GM12801 (cell line): ENCODE results near the gene RASA3.

ENCODE experiments used
- CTCF ChIP-seq: IDR thresholded peaks from one replicate; pipeline ENCODE4 v1.5.1; 2011; ENCODE audit warnings: control low read depth; ENCODE audit not compliant: insufficient read length; ENCODE audit errors: extremely low read depth

RASA3 gene

GRCh38 chr13:114021464-114022308 lies 110.7 kb downstream of the RASA3 start:
- TF ChIP-seq CTCF = no peak

GRCh38 chr13:114020750-114021463 lies 111.5 kb downstream of the RASA3 start:
- no peak for TF ChIP-seq CTCF

GRCh38 chr13:114019367-114019766 lies 113.1 kb downstream of the RASA3 start:
- no peak for TF ChIP-seq CTCF

- no peak for TF ChIP-seq CTCF
These were observed 113.9 kb downstream of the RASA3 start for GRCh38 chr13:114018461-114019055.

GRCh38 chr13:114017966-114018365 lies 114.5 kb downstream of the RASA3 start:
- TF ChIP-seq CTCF = no peak

DNA sequence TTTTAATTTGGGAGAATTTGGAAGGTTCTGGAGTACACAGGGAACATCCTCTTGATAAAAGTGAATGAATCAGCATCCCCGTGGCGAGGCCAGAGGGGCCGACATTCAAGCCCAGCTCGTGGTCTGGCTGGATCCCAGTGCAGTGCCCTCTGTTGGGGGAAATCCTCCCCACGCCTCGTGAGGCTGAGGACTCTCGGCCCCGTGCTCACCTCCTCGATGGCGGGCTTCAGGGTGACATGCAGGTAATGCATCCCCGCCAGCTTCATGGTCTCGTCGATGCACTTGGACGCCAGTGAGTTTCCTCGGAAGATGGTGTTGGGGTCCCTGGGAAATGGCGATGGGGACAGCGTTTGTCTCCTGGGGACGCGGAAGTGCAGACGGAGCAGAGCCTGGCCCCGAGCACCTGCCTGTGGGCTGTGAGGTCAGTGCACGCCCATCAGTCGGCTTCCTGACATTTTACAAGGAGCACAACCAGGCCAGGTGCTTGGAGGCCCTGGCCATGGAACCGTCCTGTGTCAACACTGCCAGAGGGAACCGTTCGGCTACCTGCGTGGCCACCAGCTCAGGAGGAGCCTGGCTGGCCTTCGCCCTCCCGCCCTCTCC lies 115.3 kb downstream of the RASA3 start:
- no peak for TF ChIP-seq CTCF
